GM19239 (cell line): Measurements from ENCODE around the gene SLCO4A1.

Experiments
- DNase-seq: peaks from one replicate; pipeline ENCODE4 v3.0.0; 2011; ENCODE audit warnings: low spot score; ENCODE audit not compliant: insufficient read length
- FAIRE-seq: peaks from 2 replicates; lab custom pipeline; 2011; peaks lifted over from hg19 to GRCh38; lab: Jason Lieb, UNC

SLCO4A1 gene

DNA sequence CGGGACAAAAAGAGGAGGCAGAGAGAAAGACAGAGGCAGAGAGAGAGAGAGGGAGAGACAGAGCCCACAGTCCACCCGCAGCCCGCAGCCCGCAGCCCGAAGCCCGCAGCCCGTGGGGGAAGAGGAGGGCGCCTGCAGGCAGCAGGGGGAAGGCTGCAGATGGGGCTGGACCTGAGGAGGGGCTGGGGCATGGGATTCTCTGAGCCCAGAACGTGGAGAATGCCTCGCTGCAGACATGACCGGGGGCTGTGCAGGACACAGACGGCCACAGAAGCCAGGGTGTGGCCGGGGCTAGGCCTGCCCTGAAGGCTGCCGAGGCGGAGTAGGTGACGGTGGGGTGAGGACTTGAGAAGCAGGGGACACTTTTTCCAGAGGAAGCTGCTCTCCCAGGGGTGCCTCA, 6.5 kb upstream of the SLCO4A1 start:
- DNase-seq: no peak
- FAIRE-seq: no peak

DNA sequence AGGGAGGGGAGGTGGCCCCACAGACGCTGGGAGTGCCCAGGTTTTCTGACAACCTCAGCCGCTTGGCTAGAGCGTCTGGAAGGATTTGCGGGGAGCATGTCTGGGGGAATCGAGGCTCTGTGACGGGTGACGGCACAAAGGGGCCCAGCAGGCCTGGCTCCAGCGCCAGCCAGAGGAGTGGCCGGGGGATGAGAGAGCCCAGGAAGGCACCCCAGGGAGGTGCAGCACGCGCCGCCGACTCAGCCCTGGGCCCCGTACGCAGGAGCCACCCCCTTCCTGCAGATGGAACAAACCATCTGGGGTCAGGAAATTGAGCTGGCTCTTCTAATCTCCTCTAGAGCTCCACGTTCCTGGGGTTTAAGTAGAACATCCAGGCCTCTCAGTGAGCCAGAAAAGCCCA, 5.9 kb upstream of the SLCO4A1 start:
- DNase-seq: no peak
- no peak for FAIRE-seq

DNA sequence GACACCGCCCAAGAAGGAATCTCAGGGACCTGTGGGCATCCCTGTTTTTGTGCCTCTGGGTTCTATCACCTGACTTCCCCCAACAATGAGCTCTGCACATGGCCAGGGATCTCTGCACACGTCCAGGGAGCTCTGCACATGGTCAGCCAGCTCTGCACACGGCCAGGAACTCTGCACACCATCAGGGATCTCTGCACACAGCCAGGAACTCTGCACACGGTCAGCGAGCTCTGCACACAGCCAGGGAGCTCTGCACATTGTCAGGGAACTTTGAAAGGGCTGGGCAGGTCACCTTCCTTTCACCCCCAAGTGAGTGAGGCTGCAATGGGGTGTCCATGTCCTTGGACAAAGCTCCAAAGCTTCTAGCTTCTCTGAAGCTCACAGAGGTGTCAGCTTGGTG, 5.2 kb upstream of the SLCO4A1 start:
- DNase-seq (no peak), FAIRE-seq (no peak)

DNA sequence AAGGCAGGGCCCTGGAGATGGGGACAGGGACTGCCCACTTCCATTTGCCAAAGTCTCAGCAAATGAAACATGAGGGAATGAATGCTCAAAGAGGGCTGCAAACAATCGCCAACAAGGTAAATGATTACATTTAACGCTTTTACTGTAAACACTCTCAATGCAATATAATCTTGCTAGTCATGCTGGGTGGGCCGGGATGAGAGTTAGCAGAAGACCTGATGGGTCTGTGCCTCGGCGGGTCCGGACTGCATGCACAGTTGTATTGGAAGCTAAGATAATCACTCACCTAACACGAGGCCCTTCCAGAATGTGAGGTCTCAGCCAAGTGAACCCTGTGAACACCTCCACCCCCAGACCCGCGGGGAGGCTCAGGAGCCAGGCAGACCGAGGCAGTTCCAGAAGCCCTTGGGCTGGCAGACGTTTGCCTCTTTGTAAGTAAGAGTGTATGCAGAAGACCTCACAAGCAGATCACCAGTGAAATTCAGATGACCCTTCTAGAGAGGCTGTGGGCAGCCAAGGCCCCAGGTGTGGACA, 4.7 kb upstream of the SLCO4A1 start:
- FAIRE-seq: no peak
- no peak for DNase-seq

DNA sequence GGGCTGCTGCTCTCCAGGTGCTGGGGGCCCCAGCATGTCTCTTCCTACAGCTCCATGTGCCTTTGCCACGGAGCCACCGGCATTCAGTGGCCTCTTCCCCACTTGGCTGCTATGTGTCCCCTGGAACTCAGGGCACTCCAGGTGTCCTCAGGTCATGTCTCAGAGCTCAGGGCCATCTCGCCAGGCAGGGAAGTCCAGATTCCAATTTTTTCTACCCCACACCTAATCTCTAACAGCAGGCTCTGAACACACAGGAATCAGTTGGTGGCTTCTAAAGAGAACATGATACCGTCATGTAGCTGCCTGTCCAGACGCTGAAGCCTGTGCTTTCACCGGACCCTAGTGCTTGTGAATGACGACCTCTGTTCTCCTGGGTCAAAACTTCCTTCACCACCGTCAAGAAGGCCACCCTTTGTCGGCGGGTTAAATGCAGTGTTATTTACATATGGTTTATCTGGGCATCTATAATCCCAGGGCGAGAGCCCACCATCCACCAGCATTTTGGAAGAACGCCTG, 4.2 kb upstream of the SLCO4A1 start:
- no peak for DNase-seq
- no peak for FAIRE-seq

DNA sequence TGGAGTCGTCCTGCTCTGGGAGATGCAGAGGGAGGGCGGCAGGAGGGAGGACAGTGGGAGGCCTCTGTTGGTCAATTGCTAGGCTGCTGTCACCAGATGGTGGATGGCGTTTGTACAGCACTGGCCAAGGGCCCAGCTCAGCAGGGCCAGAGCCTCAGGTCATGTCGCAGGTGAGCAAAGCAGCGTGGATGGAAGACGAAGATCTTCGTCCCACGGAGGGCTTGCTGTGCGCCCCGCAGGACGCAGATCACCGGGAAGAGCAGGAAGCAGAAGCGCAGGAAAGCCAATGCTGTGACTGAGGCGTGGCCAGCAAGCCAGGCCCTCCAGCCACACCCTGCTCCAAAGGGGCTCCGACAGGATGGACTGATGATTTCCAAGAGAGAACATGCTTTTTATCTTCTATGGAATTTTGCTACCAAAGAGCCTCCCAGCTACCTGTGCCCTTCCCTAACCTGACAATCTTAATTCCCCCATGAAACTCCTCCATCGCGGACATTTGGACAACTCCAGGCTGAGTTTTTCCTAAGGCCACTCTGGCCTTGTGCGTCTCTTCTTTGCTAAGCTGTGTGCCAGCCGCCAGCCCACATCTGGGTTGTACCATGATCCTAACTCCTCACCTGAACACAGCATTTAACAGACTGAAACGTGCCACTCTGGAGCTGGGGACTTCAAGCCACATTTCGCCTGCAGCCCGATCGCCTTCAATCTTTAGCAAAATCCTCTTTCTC, 3.5 kb upstream of the SLCO4A1 start:
- no peak for FAIRE-seq

DNA sequence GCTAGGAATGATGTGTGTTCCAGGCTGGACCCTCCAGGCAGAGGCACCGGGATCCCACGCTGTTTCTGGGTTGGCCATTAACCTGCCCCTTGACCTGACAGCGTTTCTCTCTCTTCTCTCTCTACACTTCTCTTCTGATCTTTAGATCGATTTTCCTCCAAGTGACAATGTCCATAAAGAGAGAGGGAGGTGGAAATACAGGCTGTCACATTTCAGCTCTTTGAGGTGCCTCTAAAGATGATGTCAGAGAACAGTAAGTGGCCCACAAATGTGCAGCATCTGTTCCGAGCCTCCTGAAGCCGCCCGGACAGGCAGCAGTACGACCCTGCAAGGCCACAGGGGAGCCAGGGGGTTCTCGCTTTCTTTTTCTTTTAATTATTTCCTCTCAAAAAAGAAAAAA, 2.5 kb upstream of the SLCO4A1 start:
- FAIRE-seq (no peak), DNase-seq (no peak)

More for the DNA sequence above, 3.5 kb upstream of the SLCO4A1 start:
- no peak for DNase-seq

DNA sequence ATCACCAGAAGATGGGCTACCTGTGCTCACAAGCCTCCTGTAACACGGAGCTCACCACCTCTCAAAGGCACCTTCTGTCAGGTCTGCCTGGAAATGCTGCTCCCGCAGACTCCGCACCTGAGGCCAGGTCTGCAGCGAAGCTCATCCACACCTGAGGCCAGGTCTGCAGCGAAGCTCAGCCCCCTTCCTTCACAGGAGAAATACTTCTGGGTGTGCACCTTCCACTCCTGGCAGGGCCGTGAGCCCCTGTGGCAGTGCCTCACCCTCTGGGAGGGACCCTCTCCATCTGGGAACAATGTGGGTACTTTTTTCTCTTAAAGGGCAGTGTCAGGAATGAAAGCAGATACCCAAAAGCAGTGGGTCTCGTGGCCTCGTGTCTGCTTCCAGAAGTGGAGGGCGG, 1.4 kb upstream of the SLCO4A1 start:
- DNase-seq: no peak
- no peak for FAIRE-seq

DNA sequence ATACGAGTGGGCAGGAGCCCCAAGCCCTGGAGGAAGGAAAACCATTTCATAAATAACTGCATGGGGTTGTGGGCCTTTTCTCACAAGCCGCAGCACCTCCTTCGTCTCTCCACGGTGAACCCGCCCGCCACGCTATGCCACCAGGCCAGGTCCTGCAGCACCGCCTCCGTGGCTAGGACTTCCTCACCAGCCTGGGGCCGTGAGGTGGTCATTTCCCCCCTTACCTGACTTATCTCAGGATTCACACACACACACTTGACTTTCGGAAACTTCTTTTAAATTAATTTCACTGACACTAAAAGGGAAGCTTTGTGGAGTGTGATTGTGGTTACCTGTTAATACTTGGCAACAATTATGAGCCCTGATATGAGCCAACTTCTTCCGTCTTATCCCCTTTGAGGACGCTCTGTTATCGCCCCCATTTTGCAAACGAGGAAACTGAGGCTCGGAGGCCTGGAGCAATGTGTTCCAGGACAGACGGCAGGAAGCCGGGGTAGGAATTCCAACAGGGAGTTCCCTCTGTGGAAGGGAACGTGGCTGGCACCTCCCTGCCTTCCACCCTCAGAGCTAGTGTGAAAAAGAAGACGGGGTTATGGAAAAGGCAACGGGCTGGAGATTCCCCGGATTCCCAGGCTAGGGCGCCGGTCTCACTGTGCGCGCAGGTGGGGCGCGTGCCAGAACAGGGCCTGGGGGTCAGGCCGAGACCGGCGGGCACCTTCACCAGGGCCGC, 817 bp upstream of the SLCO4A1 start:
- no peak for FAIRE-seq
- no peak for DNase-seq

DNA sequence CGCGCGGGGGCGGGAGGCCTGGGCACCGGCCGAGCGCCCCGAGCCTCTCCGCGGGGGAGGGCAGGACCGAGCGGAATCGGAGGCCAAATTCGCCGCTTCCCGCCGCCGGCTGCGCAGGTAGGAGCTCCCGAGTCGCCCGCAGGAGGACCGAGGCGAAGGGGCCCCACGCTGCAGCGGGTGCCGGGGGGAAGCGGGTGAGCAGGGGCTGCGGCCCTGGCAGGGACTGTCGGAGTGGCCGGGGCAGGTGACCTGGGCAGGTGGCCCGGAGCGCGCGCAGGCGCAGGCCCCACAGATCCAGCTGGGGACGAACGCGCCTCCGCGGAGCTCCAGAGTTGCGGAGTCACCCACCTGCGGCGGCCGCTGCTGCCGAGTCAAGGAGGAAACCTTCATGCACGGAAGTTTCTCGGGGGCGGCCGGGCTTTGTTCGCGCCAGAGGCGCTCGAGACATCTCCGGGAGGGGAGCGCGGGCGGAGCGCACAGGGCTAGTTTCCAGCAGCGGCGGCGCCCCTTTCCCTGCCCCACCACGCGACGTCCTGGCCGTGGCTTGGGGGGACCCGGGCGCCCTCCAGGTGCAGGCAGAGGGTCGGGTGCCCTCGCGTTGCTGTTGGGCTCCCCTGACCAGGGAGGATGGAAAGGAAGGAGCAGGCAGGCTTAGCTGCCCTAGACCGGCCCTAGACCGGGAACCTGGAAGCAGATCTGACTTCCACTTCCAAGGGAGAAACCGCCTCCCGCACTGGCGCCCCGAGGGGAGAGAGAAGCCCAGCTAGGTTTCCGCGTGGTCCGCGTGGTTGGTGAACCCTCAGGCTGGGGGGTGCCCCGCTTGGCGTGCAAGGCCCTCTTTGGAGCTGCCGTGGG, 590 bp downstream of the SLCO4A1 start:
- no peak for FAIRE-seq

DNA sequence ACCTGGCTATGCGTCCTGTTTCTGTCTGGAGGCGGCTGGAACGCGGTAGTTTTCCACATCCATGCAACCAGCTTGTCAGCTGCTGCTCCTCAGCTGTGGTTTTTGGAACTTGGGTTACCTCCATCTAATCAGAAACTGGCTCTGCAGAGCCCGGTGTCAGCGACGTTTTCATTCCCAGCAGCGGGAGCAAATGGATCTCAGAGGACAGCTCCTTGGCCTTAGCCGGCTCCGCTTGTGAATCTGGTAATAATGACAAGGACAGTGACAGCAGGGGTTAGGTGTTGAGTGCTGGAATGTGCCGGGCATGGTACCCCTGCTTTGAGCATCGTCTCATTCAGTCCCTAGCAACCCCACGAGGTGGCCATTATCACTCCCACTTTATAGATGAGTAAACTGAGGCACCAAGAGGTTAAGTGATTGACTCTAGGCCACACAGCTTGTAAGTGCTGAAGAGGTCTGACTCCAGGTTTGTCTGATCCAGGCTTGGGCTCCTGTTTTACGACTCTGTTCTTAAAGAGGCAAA, 1.3 kb downstream of the SLCO4A1 start:
- FAIRE-seq (no peak), DNase-seq (no peak)

More for the DNA sequence above, 590 bp downstream of the SLCO4A1 start:
- DNase-seq: no peak

DNA sequence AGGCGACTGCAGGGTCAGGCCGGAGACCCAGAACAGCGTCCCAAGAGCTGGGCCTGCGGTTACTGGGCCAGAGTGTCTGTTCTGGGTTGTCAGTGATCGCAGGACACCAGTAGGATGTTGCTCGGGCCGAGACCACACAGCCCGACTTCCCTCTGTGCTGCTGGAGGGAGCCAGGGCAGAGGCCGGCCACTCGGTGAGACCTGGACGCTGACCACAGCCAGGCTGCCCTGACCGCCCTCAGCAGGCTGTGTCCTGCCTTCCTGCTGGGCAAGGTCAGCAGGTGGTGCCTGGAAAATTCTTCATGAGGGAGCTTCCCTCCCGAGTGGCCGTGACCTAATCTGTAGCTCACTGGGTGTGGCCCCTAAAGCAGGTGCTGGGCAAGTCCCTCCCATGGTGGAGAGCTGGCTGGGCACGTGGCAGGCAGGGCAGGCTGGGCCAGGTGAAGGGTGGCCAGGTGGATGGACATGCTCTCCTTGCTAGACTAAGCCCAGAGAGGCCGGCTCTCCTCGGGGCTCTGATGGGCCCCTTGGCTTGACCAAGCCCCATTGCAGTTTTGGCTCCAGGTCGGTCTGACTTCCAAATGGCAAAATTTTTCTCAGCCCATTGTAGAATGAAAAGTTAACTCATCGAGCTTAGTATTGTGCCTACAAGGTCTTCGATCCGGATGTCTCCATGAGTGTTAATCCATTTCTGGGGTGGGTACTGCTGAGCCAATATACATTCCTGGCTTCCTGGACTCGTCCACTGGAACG, 1.9 kb downstream of the SLCO4A1 start:
- DNase-seq (no peak), FAIRE-seq (no peak)

DNA sequence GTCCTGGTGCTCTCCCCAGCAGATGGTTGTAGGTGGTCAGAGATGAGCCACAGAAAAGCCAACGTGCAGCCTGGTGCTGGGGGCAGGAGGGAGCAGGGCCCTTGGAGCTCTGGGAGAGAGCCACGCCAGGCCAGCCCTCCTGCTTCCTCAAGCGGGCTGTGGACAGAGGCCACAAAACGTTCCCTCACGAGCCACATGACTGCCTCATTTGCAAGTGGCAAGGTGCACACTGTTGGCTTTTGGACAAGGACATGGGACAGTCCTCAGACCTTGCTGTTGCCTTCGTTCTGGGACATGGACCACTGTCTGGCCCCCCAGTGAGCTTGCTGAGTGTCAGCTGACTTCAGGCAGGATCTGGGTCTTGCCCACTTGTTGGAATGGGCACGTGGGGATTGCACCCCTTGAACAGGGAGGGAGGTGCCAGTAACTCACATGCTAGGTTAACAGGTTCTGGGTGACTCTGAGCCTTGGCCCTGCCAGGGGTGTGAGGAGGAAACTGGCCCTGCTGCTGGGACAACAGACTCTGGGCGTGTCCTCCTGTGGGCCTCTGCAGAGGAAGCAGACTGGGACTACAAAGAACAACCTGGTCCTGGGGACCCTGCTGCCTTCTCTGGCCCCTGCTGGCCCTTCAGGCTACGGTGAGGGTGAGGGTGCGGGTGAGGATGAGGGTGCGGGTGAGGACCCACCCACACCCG, 2.6 kb downstream of the SLCO4A1 start:
- FAIRE-seq: no peak
- DNase-seq: no peak

DNA sequence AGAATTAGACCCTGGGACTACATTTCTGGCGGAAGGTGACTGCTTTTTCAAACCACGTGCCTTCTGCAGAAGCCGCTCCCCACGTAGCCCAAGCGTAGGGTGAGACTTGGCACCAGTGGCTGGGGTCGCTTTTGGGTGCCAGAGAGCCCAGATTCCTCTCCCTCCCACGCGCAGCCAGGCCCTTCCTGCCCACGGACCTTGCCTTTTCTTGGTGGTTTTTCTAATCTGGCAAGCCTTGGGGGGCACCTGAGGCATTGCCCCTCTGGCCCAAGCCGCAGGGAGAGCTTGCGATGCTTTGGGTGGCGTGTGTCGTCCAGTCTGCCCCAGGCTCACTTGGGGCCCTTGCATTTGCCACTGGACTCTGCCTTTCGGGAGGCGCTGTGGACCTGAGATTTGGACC, 3.3 kb downstream of the SLCO4A1 start:
- DNase-seq (no peak), FAIRE-seq (no peak)

DNA sequence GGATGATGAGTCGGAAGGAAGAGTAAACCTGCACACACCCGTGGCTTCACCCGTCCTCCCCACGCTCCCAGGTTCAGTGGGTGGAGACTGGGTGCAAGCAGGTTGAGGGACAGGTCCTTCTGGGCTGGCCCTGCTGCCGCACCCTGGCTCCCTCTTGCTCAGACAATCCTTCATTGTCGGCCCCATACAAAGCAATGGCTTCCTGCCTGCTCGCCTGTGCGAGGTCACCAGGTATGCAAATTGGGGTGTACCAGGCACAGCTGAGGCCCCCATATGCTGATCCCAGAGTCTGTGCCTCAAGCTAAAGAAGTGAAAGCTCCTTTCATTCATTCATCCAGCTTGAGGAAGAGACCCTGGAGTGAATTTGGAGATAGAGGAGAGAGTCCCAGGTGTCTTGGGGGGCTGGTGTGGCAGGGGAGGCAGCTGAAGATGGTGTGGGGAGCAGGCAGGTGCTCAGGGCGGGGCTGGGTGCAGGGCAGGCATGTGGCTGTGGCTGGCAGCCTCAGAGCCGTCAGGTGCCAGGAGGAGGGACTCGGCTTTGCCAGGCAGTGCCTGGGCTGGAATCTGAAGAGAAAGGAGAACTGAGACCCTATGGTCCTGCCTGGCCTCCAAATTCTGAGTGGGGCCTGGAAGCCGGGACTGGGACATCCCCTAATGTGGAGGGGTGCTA, 4.7 kb downstream of the SLCO4A1 start:
- DNase-seq (no peak), FAIRE-seq (peak; percentile 44)

DNA sequence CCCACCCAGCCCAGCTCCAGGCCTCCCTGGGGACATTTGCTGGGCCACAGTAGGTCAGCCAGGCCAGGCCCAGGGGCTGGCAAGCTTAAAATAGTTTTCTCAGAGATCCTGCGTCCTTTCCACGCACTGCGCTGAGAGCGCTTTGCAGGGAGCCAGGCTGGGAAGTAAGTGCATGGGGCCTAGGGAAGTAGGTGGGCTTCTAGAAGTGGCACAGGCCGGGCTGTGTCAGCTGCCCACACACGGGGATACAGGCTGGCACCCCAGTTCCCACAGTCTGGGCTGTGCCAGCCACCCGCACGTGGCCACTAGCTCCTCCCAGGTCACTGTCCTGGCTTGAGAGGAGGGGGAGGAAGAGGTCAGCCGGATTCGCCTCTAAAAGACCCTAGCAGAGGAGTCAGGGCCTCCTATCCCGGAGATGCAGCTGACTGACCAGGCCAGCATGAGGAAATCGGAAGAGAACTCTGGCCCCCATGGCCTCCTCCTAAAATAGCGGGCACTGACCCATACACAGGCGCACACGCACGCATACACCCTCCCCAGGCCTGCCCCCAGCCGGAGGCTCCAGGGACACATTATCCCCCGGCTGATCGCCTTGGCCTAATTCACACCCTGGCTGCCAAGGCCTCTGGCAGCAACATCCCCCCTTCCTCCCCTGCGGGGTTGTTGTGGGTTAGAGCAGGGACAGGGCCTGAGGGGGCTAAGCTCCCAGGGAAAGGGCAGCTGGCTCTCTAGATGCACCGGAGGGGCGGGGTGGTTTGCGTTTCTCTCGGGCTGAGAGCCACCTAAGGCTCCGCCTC, 5.4 kb downstream of the SLCO4A1 start:
- no peak for DNase-seq
- no peak for FAIRE-seq

DNA sequence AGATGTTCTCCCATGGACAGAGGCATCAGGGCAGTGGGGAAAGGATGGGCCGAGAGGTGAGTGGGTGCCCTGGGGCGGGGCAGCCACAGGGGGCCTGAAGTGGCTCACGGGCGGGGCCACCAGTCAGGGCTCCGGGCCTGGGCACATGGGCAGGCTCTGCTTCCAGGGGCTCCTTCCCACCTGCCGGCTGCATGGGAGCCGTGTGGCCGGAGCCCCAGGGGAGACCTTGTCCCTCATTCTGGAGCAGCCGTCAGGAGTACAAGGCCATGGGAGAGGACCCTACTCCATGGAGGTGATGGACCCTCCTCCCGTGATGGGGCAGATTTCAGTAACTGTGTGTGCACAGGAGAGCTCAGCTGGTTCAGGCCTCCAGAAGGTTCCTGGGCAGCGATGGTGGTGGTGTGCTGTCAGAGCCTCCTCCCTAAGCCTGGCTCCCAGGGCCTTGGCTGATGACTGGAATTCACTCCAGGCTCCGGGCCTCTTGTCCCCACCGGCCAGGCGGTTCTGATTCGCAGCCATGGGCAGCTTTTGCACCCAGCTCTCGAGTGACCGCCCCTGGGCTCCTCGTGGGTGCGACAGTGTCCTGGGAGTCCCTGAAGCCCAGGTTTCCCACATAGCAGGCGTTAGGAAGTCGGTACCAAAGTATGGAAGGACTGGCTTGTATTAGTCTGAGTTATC, 6.2 kb downstream of the SLCO4A1 start:
- no peak for DNase-seq
- no peak for FAIRE-seq
